Activated CD4-positive, alpha-beta T cell treated with anti-CD3 and anti-CD28 coated beads, Interleukin-2, Interleukin-6, amounts not matched to agents 100 ng/mL and 50 ng/mL, durations not matched to agents 16 hours and 8 hours (primary cell): ENCODE results near the gene LIN7B.

ENCODE experiments used
- DNase-seq: peaks from one replicate; pipeline ENCODE4 v3.0.0-alpha.2; 2020

LIN7B gene

GRCh38 chr19:49113762-49114629, at the start of gene LIN7B:
Gene LIN7B, plus strand, starts transcription at chr19:49114370. Its CDS starts 35 bp downstream, at chr19:49114405.
- peak; percentile 81 for DNase-seq

- DNase-seq, result no peak
Observed at GRCh38 chr19:49064768-49065611, 49.2 kb upstream of the LIN7B start, which contains the start of gene NTF4. Gene NTF4, minus strand, starts transcription at chr19:49064818. Its CDS starts 2,821 bp downstream, at chr19:49061997.

GRCh38 chr19:49065905-49066512, 48.2 kb upstream of the LIN7B start:
- no peak for DNase-seq

GRCh38 chr19:49067554-49067953, 46.6 kb upstream of the LIN7B start:
- DNase-seq, result no peak

GRCh38 chr19:49069026-49069425, 45.1 kb upstream of the LIN7B start:
- DNase-seq, result no peak

GRCh38 chr19:49070416-49070815, 43.8 kb upstream of the LIN7B start:
- DNase-seq, result no peak

- DNase-seq, result peak; percentile 19
Observed at GRCh38 chr19:49071860-49072547, 42.2 kb upstream of the LIN7B start.

- peak; percentile 16 for DNase-seq
Observed at GRCh38 chr19:49073514-49074378, 40.4 kb upstream of the LIN7B start.

GRCh38 chr19:49074869-49075268, 39.3 kb upstream of the LIN7B start:
- DNase-seq, result peak; percentile 35

GRCh38 chr19:49080392-49080791, 33.8 kb upstream of the LIN7B start:
- DNase-seq, result no peak

GRCh38 chr19:49081273-49081672, 32.9 kb upstream of the LIN7B start:
- DNase-seq, result no peak

GRCh38 chr19:49084206-49085019, 29.8 kb upstream of the LIN7B start:
- no peak for DNase-seq

GRCh38 chr19:49085020-49085867, 28.9 kb upstream of the LIN7B start, which contains the start of gene SNRNP70:
Gene SNRNP70, plus strand, starts transcription at chr19:49085451. Its CDS starts 964 bp downstream, at chr19:49086415.
- DNase-seq, result peak; percentile 100

- DNase-seq, result no peak
Observed at GRCh38 chr19:49085868-49086232, 28.3 kb upstream of the LIN7B start.

- no peak for DNase-seq
Observed at GRCh38 chr19:49086296-49086695, 27.9 kb upstream of the LIN7B start.

- DNase-seq, result peak; percentile 23
Observed at GRCh38 chr19:49091391-49092038, 22.7 kb upstream of the LIN7B start.

- DNase-seq, result no peak
Observed at GRCh38 chr19:49092686-49093085, 21.5 kb upstream of the LIN7B start.

GRCh38 chr19:49094505-49095482, 19.4 kb upstream of the LIN7B start:
- DNase-seq, result no peak
